ENCODE results near the gene BEST2.

DNA sequence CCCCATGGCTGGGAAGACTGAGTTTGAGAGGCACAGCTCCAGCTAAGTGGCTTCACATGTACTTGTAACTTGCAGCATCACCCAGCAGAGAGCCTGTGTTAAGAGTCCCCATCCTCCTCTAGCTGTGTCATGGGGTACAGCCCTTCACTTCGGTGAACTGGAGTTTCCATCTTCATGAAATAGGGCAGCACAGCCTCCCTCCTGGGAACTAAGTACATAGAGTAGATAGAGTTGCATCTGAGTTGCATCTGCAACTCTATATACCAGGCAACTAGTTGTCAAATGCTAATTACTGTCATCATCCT, 48.8 kb downstream of the BEST2 start:
- TF ChIP-seq, protein P1, sequence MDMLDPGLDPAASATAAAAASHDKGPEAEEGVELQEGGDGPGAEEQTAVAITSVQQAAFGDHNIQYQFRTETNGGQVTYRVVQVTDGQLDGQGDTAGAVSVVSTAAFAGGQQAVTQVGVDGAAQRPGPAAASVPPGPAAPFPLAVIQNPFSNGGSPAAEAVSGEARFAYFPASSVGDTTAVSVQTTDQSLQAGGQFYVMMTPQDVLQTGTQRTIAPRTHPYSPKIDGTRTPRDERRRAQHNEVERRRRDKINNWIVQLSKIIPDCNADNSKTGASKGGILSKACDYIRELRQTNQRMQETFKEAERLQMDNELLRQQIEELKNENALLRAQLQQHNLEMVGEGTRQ (IDR thresholded peaks at IDR 0.05; ENCODE audit: low read depth, low read length) = no peak
- TF ChIP-seq, protein P2, sequence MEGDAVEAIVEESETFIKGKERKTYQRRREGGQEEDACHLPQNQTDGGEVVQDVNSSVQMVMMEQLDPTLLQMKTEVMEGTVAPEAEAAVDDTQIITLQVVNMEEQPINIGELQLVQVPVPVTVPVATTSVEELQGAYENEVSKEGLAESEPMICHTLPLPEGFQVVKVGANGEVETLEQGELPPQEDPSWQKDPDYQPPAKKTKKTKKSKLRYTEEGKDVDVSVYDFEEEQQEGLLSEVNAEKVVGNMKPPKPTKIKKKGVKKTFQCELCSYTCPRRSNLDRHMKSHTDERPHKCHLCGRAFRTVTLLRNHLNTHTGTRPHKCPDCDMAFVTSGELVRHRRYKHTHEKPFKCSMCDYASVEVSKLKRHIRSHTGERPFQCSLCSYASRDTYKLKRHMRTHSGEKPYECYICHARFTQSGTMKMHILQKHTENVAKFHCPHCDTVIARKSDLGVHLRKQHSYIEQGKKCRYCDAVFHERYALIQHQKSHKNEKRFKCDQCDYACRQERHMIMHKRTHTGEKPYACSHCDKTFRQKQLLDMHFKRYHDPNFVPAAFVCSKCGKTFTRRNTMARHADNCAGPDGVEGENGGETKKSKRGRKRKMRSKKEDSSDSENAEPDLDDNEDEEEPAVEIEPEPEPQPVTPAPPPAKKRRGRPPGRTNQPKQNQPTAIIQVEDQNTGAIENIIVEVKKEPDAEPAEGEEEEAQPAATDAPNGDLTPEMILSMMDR (conservative IDR thresholded peaks at IDR 0.05; ENCODE audit: low read depth, low read length) = no peak
- TF ChIP-seq POLR2A (IDR thresholded peaks at IDR 0.05; ENCODE audit: low read depth, low read length) (no peak), MXI1 (IDR thresholded peaks at IDR 0.05; ENCODE audit: borderline replicate concordance, low read depth, low read length) (no peak)
